ENCODE measurements around the gene MAGED2.
"Not testable (repeated sequence)": the region's sequence is repeated elsewhere in the genome, so short reads cannot be mapped to it uniquely, and the experiment has no call there.

- TF ChIP-seq MTA2 (IDR thresholded peaks at IDR 0.05; ENCODE audit: low read depth); ZZZ3 (IDR thresholded peaks at IDR 0.05); SREBF2 (CRISPR knock-in tag; IDR thresholded peaks at IDR 0.05); LARP7 (IDR thresholded peaks at IDR 0.05); RAD51 (IDR thresholded peaks at IDR 0.05; ENCODE audit: borderline replicate concordance, low read depth): not testable (repeated sequence)
Measured at GRCh38 chrX:54841184-54841874, 33.8 kb downstream of the MAGED2 start.

Measured in K562 (cell line).